HepG2 (cell line): ENCODE measurements around the gene ACP5. TPM values are rescaled to one million over a fixed set of nuclear protein-coding genes. Genes with fewer than 3 reads are reported as not detected.

Experiments used
- ATF7 ChIP-seq, 2 experiments: fragments of 450-650 bp in 1 of 2; sonication (generic) in 1 of 2; formaldehyde crosslinking in 1 of 2; IDR thresholded peaks; 2 replicates each; pipeline versions ENCODE4 v1.4.0 to v1.6.1; 2016 to 2020; ENCODE audit warnings: antibody characterized with exemption in 1 of 2, mild to moderate bottlenecking in 1 of 2, missing genetic modification reagents in 1 of 2
- CSRNP1 ChIP-seq: sonication (generic); formaldehyde crosslinking; IDR thresholded peaks from 2 replicates; pipeline ENCODE4 v1.8.1; 2023; ENCODE audit warnings: mild to moderate bottlenecking, missing genetic modification reagents
- GABPB1 ChIP-seq: IDR thresholded peaks from 2 replicates; pipeline ENCODE4 v1.6.1; 2016; ENCODE audit warnings: mild to moderate bottlenecking, missing genetic modification reagents, moderate library complexity, missing compliant biosample characterization
- MEIS2 ChIP-seq: sonication (generic); formaldehyde crosslinking; IDR thresholded peaks from 2 replicates; pipeline ENCODE4 v1.9.0; 2021; ENCODE audit warnings: mild to moderate bottlenecking, missing genetic modification reagents
- NCOA2 ChIP-seq: sonication (generic); formaldehyde crosslinking; IDR thresholded peaks from 2 replicates; pipeline ENCODE4 v1.8.0; 2022; ENCODE audit warnings: inconsistent platforms
- NFKBIZ ChIP-seq: IDR thresholded peaks from 2 replicates; pipeline ENCODE4 v1.6.1; 2018; ENCODE audit warnings: missing genetic modification reagents, missing compliant biosample characterization
- PHF5A ChIP-seq: IDR thresholded peaks from one replicate; pipeline ENCODE4 v1.6.1; 2018; ENCODE audit warnings: low read depth, missing genetic modification reagents; ENCODE audit not compliant: unreplicated experiment
- POLR2AphosphoS2 ChIP-seq: IDR thresholded peaks from 2 replicates; pipeline ENCODE4 v1.6.1; 2011; ENCODE audit warnings: low read depth, low read length, improper control_type of control experiment
- RFX5 ChIP-seq: IDR thresholded peaks from 2 replicates; pipeline ENCODE4 v1.6.1; 2011; ENCODE audit warnings: low read depth, low read length, improper control_type of control experiment
- SAP130 ChIP-seq: IDR thresholded peaks from 2 replicates; pipeline ENCODE4 v1.6.1; 2016; ENCODE audit warnings: low read depth
- SMARCC2 ChIP-seq: fragments of 450-650 bp; IDR thresholded peaks from 2 replicates; pipeline ENCODE4 v1.6.1; 2017; ENCODE audit warnings: antibody characterized with exemption, mild to moderate bottlenecking
- YEATS2 ChIP-seq: sonication (generic); formaldehyde crosslinking; IDR thresholded peaks from 2 replicates; pipeline ENCODE4 v1.4.0; 2020; ENCODE audit warnings: missing genetic modification reagents, borderline replicate concordance
- ZBTB42 ChIP-seq: sonication (generic); formaldehyde crosslinking; IDR thresholded peaks from 2 replicates; pipeline ENCODE4 v1.5.0; 2020; ENCODE audit warnings: mild to moderate bottlenecking, missing genetic modification reagents
- ZFAT ChIP-seq: sonication (generic); formaldehyde crosslinking; conservative IDR thresholded peaks from 2 replicates; pipeline ENCODE4 v1.8.1; 2023; ENCODE audit warnings: missing genetic modification reagents, inconsistent platforms
- ZFYVE20 ChIP-seq: sonication (generic); formaldehyde crosslinking; IDR thresholded peaks from 2 replicates; pipeline ENCODE4 v1.8.0; 2023; ENCODE audit warnings: low read depth, mild to moderate bottlenecking, moderate library complexity, missing genetic modification reagents, borderline replicate concordance
- ZMYM4 ChIP-seq: sonication (generic); formaldehyde crosslinking; IDR thresholded peaks from 2 replicates; pipeline ENCODE4 v1.8.1; 2023; ENCODE audit warnings: mild to moderate bottlenecking, missing genetic modification reagents
- ZNF251 ChIP-seq: sonication (generic); formaldehyde crosslinking; IDR thresholded peaks from 2 replicates; pipeline ENCODE4 v1.9.0; 2021; ENCODE audit warnings: mild to moderate bottlenecking, missing genetic modification reagents
- ZNF441 ChIP-seq: sonication (generic); formaldehyde crosslinking; IDR thresholded peaks from 2 replicates; pipeline ENCODE4 v1.7.0; 2021; ENCODE audit warnings: missing genetic modification reagents, borderline replicate concordance
- ZNF567 ChIP-seq: sonication (generic); formaldehyde crosslinking; IDR thresholded peaks from 2 replicates; pipeline ENCODE4 v1.8.1; 2023; ENCODE audit warnings: mild to moderate bottlenecking, missing genetic modification reagents, borderline replicate concordance
- ZNF589 ChIP-seq: sonication (generic); formaldehyde crosslinking; conservative IDR thresholded peaks from 2 replicates; pipeline ENCODE4 v1.8.0; 2022; ENCODE audit warnings: mild to moderate bottlenecking, moderate library complexity, missing genetic modification reagents
- ZNF776 ChIP-seq: sonication (generic); formaldehyde crosslinking; IDR thresholded peaks from 2 replicates; pipeline ENCODE4 v1.4.0; 2020; ENCODE audit warnings: mild to moderate bottlenecking, missing genetic modification reagents
- ZNF782 ChIP-seq: sonication (generic); formaldehyde crosslinking; IDR thresholded peaks from 2 replicates; pipeline ENCODE4 v1.4.0; 2020; ENCODE audit warnings: missing genetic modification reagents, mild to moderate bottlenecking, borderline replicate concordance
- polyA plus RNA-seq, 8 experiments: library from polyadenylated mRNA; depleted of rRNA in 3 of 8; stranded (reverse) in 7 of 8; unstranded in 1 of 8; fragments of >200 nt; fragmentation: Illumina TruSeq in 4 of 8; extraction: Trizol in 4 of 8; gene quantifications; 2 replicates each; pipeline versions ENCODE4 v1.2.1 to v1.2.3, GENCODE V29; 2011 to 2016; ENCODE audit warnings: low read depth in 4 of 8, missing spikeins in 1 of 8, mixed read lengths in 1 of 8; ENCODE audit not compliant: insufficient read depth in 1 of 8
- total RNA-seq, 5 experiments: library from RNA; depleted of rRNA; stranded (reverse); fragments of >200 nt; fragmentation: Illumina TruSeq; extraction: Trizol; gene quantifications; 2 replicates each; pipeline ENCODE4 v1.2.3, GENCODE V29; 2016; ENCODE audit warnings: low read depth in 1 of 5
- TF ChIP-seq, protein P1 (sequence below): sonication (generic); formaldehyde crosslinking; IDR thresholded peaks from 2 replicates; pipeline ENCODE4 v1.4.0; 2020; ENCODE audit warnings: mild to moderate bottlenecking, missing genetic modification reagents
- TF ChIP-seq, protein P2 (sequence below): IDR thresholded peaks from 2 replicates; pipeline ENCODE4 v1.6.1; 2016

The ACP5 gene
- total and polyA plus RNA-seq, 2 of the 13 experiments (the other 11 are each of a cell fraction or from before 2014, with no cell fraction given), result 1.3 to 6.7 TPM

- TF ChIP-seq ZMYM4 (CRISPR knock-in tag), result peak; percentile 71
- TF ChIP-seq SAP130 (CRISPR knock-in tag), result peak; percentile 44; the same call in 1 of the 2 replicates
- no peak for TF ChIP-seq CSRNP1 (CRISPR knock-in tag)
- peak; percentile 65; the same call in 1 of the 2 replicates for TF ChIP-seq NFKBIZ (CRISPR knock-in tag)
- no peak for TF ChIP-seq ZNF567 (CRISPR knock-in tag)
- TF ChIP-seq, protein P1, sequence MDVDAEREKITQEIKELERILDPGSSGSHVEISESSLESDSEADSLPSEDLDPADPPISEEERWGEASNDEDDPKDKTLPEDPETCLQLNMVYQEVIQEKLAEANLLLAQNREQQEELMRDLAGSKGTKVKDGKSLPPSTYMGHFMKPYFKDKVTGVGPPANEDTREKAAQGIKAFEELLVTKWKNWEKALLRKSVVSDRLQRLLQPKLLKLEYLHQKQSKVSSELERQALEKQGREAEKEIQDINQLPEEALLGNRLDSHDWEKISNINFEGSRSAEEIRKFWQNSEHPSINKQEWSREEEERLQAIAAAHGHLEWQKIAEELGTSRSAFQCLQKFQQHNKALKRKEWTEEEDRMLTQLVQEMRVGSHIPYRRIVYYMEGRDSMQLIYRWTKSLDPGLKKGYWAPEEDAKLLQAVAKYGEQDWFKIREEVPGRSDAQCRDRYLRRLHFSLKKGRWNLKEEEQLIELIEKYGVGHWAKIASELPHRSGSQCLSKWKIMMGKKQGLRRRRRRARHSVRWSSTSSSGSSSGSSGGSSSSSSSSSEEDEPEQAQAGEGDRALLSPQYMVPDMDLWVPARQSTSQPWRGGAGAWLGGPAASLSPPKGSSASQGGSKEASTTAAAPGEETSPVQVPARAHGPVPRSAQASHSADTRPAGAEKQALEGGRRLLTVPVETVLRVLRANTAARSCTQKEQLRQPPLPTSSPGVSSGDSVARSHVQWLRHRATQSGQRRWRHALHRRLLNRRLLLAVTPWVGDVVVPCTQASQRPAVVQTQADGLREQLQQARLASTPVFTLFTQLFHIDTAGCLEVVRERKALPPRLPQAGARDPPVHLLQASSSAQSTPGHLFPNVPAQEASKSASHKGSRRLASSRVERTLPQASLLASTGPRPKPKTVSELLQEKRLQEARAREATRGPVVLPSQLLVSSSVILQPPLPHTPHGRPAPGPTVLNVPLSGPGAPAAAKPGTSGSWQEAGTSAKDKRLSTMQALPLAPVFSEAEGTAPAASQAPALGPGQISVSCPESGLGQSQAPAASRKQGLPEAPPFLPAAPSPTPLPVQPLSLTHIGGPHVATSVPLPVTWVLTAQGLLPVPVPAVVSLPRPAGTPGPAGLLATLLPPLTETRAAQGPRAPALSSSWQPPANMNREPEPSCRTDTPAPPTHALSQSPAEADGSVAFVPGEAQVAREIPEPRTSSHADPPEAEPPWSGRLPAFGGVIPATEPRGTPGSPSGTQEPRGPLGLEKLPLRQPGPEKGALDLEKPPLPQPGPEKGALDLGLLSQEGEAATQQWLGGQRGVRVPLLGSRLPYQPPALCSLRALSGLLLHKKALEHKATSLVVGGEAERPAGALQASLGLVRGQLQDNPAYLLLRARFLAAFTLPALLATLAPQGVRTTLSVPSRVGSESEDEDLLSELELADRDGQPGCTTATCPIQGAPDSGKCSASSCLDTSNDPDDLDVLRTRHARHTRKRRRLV, result no peak
- TF ChIP-seq PHF5A (CRISPR knock-in tag), result no peak
- TF ChIP-seq ZNF782, result no peak
- no peak for TF ChIP-seq ZNF589 (CRISPR knock-in tag)
- TF ChIP-seq ZFAT (CRISPR knock-in tag), result no peak
- TF ChIP-seq POLR2AphosphoS2, result no peak
- TF ChIP-seq YEATS2 (CRISPR knock-in tag), result peak; percentile 43; the same call in 1 of the 2 replicates
- TF ChIP-seq RFX5, result peak; percentile 68; the same call in 1 of the 2 replicates
- TF ChIP-seq ZFYVE20 (CRISPR knock-in tag), result no peak
- TF ChIP-seq, protein P2, sequence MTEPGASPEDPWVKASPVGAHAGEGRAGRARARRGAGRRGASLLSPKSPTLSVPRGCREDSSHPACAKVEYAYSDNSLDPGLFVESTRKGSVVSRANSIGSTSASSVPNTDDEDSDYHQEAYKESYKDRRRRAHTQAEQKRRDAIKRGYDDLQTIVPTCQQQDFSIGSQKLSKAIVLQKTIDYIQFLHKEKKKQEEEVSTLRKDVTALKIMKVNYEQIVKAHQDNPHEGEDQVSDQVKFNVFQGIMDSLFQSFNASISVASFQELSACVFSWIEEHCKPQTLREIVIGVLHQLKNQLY (CRISPR knock-in tag), result no peak
- TF ChIP-seq SMARCC2, result 0 out of 2 replicates have a peak, but pooled peaks have one; percentile 24
- no peak for TF ChIP-seq NCOA2 (CRISPR knock-in tag)
- TF ChIP-seq GABPB1 (CRISPR knock-in tag), result peak; percentile 79
- TF ChIP-seq ZBTB42 (CRISPR knock-in tag), result no peak
- TF ChIP-seq ZNF776 (CRISPR knock-in tag), result no peak
- TF ChIP-seq ATF7 (IDR thresholded peaks at IDR 0.05), result peak; percentile 92
- TF ChIP-seq ATF7 (CRISPR knock-in tag; IDR thresholded peaks at IDR 0.05), result 0 out of 2 replicates have a peak, but pooled peaks have one; percentile 43
- TF ChIP-seq ZNF441, result no peak
- TF ChIP-seq MEIS2, result peak; percentile 51; the same call in 1 of the 2 replicates
- TF ChIP-seq ZNF251 (CRISPR knock-in tag), result no peak
Measured at GRCh38 chr19:11535792-11536595, 41.5 kb downstream of the ACP5 start (continued).
